Suppressor macrophage treated with lipopolysaccharide for 4 hours (primary cell): ENCODE results near the gene LRRN4CL.
"Not testable (repeated sequence)": the region's sequence is repeated elsewhere in the genome, so short reads cannot be mapped to it uniquely, and the experiment has no call there.

Source experiments
- DNase-seq: peaks from one replicate; pipeline ENCODE4 v3.0.0-alpha.2; 2020

LRRN4CL gene

GRCh38 chr11:62689421-62690183 is at the start of gene LRRN4CL:
LRRN4CL (minus strand) TSS chr11:62689530; CDS start chr11:62688508, 1,022 bp downstream.
- no peak for DNase-seq

- DNase-seq: no peak
These were observed 47.9 kb upstream of the LRRN4CL start for GRCh38 chr11:62737196-62737595.

DNA sequence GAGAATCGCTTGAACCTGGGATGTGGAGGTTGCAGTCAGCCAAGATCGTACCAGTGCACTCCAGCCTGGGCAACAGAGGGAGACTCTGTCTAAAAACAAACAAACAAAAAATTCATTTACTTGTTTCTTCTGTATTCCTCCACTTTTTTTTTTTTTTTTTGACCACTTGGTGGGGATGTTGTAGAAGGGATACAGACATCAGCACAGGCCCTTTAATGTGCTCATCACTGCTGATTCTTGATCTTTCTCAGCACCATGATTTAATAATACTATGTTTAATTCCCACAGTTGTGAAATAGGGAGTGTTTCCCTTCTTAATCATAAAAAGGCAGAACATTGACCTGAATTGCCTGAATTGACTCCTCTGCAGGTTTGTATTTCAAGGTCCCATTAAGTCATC is 43.5 kb upstream of the LRRN4CL start:
- DNase-seq: peak; percentile 46

DNA sequence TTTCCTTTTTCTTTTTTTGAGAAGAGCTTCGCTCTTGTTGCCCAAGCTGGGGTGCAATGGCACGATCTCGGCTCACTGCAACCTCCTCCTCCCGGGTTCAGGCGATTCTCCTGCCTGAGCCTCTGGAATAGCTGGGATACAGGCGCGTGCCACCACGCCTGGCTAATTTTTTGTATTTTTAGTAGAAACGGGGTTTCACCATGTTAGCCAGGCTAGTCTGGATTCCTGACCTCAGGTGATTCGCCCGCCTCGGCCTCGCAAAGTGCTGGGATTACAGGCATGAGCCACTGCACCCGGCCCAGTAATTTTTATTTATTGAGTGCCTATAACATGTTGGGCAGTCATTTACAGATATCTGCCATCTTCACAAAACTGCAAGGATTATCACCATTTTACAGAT is 40.7 kb upstream of the LRRN4CL start:
- DNase-seq: not testable (repeated sequence)

- peak; percentile 93 for DNase-seq
These were observed 39.0 kb upstream of the LRRN4CL start, which contains the start of gene TTC9C for GRCh38 chr11:62728171-62728988. TTC9C (plus strand) TSS chr11:62728486; CDS start chr11:62728849, 363 bp downstream.

DNA sequence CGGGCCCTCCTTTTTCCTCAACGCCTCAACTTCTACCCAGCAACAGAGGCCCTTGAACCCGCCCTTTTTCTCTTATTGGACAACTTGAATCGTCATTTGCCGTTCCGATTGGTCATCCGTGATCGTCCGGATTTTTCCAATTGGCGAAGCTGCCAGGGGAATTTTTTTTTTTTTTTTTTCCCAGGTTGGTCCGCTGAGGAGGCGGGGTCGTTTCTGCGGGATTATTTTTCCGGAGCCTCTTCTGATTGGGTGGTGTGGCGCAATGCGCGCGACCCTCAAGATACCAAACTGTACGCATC is 38.5 kb upstream of the LRRN4CL start:
- DNase-seq: peak; percentile 98

DNA sequence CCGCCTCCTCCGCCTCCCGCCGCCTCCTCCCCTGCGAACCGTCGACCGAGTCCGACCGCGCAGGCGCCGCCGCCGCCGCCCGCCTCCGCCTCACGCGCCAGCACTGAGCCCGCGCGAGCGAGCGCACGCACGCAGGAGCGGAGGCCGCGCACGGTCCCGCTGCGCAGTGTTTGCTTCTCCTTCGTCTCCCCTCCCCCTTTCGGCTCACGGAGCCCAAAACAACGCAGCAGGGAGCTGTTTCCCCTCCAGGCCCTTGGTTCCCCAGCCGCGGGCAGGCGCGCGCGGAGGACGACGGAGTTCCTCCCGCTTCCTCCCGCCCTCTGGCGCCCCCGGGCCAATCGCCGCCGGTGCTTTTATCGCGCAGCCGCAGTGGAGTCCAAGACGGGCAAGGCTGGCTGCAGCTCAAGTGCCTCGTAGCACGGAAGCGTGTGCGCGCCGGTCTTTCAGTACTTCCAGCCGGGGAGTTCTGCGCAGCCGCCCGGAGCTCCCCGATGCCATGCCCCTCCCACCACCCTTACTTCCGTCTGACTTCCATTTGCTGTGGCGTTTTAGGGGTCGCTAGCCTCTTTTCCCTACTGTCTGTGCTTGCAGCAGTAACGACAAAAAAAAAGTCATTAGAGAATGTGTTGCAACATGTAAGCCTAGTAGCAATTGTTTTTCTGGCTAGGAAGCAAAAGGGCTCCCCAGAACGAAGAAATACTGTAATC is 38.0 kb upstream of the LRRN4CL start, which contains the start of gene HNRNPUL2:
HNRNPUL2 (minus strand) TSS at position 293 of the 707 bp plus-strand sequence. CDS start 301 bp downstream, outside the sequence.
- peak; percentile 100 for DNase-seq

DNA sequence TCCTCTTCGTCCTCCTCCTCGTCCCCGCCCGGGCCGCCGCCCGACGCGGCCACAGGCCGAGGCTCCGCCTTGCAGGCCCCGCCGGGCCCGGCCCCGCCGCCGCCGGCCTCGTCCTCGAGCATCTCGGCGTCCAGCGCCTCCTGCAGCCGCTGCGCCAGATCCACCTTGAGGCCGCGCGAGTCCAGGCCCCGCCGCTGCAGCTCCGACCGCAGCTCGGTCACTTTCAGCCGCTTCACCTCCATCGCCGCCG is 37.5 kb upstream of the LRRN4CL start:
- no peak for DNase-seq

GRCh38 chr11:62726156-62726914 is 37.0 kb upstream of the LRRN4CL start:
- DNase-seq: no peak

DNA sequence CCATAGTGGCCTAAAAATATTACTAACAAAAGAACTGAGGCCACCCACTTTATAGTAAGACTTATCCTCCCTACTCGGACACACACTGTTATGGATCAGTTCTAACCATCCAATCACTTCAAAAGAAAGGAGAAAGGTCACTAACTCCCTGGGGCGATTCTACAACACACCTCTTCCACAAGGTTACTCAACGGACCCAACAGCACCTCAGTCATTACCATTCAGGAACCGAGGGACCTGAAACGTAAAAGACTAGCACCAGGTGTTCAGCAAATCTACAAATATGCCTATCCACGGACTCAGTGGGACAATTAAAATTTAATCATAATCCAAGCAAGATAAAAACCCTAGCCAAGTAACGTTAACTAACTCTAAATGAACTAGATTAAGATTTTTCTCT is 36.3 kb upstream of the LRRN4CL start:
- no peak for DNase-seq

GRCh38 chr11:62724171-62724570 is 34.8 kb upstream of the LRRN4CL start:
- DNase-seq: no peak

DNA sequence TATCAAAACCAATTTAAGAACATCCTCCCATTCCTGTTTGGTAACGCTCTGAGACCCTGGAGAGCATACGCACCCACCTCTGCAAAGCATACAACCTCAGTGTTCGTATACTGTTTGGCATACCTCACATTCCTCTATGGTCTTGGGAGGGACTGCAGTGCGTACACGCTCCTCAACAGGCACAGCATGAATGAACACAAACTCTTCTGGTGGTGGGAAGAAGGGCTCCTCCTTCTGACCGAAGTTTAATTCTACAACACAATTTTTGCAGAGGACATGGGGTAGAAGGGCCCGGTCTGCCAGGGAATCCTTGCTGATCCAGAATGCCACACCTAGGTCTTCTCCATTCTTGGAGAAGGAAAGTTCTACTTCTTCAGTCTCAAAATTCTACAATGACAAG is 32.7 kb upstream of the LRRN4CL start:
- no peak for DNase-seq

- no peak for DNase-seq
These were observed 30.1 kb upstream of the LRRN4CL start for GRCh38 chr11:62719302-62719978.

- no peak for DNase-seq
These were observed 27.5 kb upstream of the LRRN4CL start for GRCh38 chr11:62716816-62717215.

GRCh38 chr11:62716206-62716605 is 26.9 kb upstream of the LRRN4CL start:
- no peak for DNase-seq

GRCh38 chr11:62715150-62716130 is 26.1 kb upstream of the LRRN4CL start:
- DNase-seq: no peak

GRCh38 chr11:62713343-62713742 is 24.0 kb upstream of the LRRN4CL start:
- no peak for DNase-seq

GRCh38 chr11:62712861-62713260 is 23.5 kb upstream of the LRRN4CL start:
- DNase-seq: no peak

GRCh38 chr11:62712276-62712812 is 23.0 kb upstream of the LRRN4CL start:
- DNase-seq: no peak

GRCh38 chr11:62710001-62710345 is 20.6 kb upstream of the LRRN4CL start:
- peak; percentile 82 for DNase-seq
